ENCODE results near the gene CCDC136. TPM values are rescaled to one million over a fixed set of nuclear protein-coding genes. Genes with fewer than 3 reads are reported as not detected.

The CCDC136 gene
- total RNA-seq, 1 donor from 2014 or later: 6.3 TPM

- DNase-seq (ENCODE audit: missing footprints) (no peak), ATAC-seq (no peak)
- intact Hi-C loops (cut with DNase I): no loop called here
Observed at GRCh38 chr7:128796327-128796726, 4.6 kb downstream of the CCDC136 start.

GRCh38 chr7:128799451-128799850 lies 7.7 kb downstream of the CCDC136 start:
- no peak for ATAC-seq
- no peak for DNase-seq (ENCODE audit: missing footprints)
- intact Hi-C loops (cut with DNase I): no loop called here

GRCh38 chr7:128800567-128800966 lies 8.8 kb downstream of the CCDC136 start:
- no peak for DNase-seq (ENCODE audit: missing footprints)

GRCh38 chr7:128801003-128801402 lies 9.2 kb downstream of the CCDC136 start:
- DNase-seq (ENCODE audit: missing footprints): no peak
- ATAC-seq: no peak
- intact Hi-C loops (cut with DNase I): no loop called here

More at GRCh38 chr7:128800567-128800966, 8.8 kb downstream of the CCDC136 start:
- intact Hi-C loops (cut with DNase I): no loop called here
- ATAC-seq: no peak

DNA sequence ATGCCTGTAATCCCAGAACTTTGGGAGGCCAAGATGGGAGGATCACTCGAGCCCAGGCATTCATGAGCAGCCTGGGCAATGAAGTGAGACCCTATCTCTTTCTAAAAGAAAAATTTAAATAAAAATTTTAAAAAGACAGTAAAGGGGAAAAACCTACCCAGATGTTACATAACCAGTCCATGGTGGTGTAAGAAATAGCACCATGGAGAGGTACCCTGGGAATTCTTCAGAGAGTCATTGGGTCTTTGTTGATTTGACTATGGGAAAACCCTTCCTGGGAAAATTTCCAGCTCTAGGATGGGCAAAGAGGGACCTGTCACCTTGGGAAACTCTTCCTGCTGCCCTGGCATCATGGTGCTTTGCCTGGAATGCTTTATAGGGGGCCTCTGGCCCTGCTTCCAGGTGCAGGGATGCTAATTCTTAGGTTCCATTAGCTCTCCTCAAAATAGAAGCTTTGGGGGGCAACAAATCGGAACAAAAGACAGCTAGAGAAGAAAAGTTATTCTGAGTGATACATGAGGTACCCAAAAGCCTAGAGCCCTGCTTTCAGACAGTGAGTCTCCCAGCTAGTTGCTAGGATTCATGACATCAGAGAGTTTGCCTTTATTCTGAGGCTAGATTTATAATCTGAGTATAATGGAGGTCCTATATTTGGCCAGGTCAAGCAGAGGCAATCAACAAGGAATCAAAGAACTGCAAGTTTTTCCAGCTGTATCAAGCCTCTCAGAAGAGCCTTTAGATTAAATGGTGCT lies 10.1 kb downstream of the CCDC136 start:
- no peak for ATAC-seq
- intact Hi-C loops (cut with DNase I): no loop called here
- DNase-seq (ENCODE audit: missing footprints): no peak

GRCh38 chr7:128804484-128804883 lies 12.7 kb downstream of the CCDC136 start:
- no peak for DNase-seq (ENCODE audit: missing footprints)
- intact Hi-C loops (cut with DNase I): no loop called here

GRCh38 chr7:128805225-128805624 lies 13.5 kb downstream of the CCDC136 start:
- DNase-seq (ENCODE audit: missing footprints) (no peak), ATAC-seq (no peak)
- intact Hi-C loops (cut with DNase I): no loop called here

More at GRCh38 chr7:128804484-128804883, 12.7 kb downstream of the CCDC136 start:
- no peak for ATAC-seq

DNA sequence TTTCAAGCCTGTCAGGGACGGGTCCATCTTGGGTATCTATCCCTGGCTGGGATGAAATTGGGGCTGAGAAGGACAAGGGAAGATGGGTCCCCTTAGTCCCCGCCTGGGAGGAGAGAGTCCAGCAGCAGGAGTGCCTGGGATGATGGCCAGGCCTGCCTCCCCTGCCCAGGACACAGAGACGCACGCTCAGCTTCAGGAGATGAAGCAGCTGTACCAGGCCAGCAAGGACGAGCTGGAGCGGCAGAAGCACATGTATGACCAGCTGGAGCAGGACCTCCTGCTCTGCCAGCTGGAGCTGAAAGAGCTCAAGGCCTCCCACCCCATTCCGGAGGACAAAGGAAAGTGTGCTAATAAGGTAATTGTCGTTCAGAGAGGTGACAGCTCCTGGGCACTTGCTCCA lies 15.4 kb downstream of the CCDC136 start:
- ATAC-seq: no peak
- intact Hi-C loops (cut with DNase I): no loop called here
- no peak for DNase-seq (ENCODE audit: missing footprints)

DNA sequence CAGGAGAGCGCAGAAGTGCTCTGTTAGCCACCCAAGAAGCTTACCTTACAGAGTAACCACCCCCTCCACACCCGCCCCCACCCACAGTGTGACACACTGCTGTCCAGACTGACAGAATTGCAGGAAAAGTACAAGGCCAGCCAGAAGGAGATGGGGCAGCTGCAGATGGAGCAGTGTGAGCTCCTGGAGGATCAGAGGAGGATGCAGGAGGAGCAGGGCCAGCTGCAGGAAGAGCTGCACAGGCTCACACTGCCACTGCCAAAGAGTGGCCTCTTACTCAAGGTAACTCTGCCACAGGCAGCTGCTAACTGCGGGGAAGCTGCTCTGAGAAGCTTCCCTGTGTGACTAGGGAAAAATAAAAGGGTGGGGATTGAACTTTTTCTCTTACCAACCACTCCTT lies 17.6 kb downstream of the CCDC136 start:
- intact Hi-C loops (cut with DNase I): no loop called here
- DNase-seq (ENCODE audit: missing footprints) (no peak), ATAC-seq (no peak)

- no peak for ATAC-seq
- intact Hi-C loops (cut with DNase I): no loop called here
- DNase-seq (ENCODE audit: missing footprints): no peak
Observed at GRCh38 chr7:128810473-128810872, 18.7 kb downstream of the CCDC136 start.

GRCh38 chr7:128810997-128811396 lies 19.2 kb downstream of the CCDC136 start:
- intact Hi-C loops (cut with DNase I): no loop called here
- DNase-seq (ENCODE audit: missing footprints) (no peak), ATAC-seq (no peak)

DNA sequence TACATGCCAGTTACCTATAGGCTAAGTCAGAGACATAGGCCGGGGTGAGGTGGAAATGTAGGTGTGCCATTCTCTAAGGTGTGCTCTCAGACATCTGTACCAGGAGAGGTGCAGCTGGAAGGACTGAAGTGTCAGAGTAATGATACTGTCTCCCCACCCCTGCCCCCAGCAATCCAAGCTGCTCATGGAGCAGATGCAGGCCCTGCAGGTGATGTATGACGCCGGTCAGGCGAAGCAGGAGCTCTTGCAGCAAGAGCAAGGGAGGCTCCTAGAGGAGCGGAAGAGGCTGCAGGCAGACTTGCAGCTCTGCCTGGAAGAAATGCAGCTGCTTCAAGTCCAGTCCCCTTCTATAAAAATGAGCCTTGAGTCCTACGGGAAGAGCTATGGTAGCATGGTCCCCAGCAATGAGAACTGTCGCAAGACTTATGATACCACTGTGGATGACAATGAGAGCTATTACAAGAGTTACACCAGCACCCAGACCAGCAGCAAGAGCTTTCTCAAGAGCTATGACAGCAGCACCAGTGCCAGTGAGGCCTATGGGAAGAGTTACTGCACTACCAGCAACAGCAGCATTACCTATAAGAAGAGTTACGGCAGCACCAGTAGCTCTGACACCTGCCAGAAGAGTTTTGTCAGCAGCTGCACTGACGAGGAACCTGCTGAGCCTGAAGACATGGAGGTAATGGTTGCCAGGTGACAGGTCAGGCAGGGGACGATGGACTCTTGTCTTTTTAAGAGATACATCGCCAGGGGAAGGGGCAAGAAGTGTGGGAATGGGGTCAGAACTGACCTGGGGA lies 20.1 kb downstream of the CCDC136 start:
- DNase-seq (ENCODE audit: missing footprints) (no peak), ATAC-seq (no peak)
- intact Hi-C loops (cut with DNase I): loop anchor here (1.0 kb wide), 1 partner anchor 30 kb away; no protein-coding TSS in a partner anchor

- ATAC-seq (peak; percentile 83), DNase-seq (ENCODE audit: missing footprints) (peak; percentile 81)
- intact Hi-C loops (cut with DNase I): loop anchor here (1.0 kb wide), 1 partner anchor 30 kb away; no protein-coding TSS in a partner anchor
Observed at GRCh38 chr7:128812514-128813168, 20.9 kb downstream of the CCDC136 start.

DNA sequence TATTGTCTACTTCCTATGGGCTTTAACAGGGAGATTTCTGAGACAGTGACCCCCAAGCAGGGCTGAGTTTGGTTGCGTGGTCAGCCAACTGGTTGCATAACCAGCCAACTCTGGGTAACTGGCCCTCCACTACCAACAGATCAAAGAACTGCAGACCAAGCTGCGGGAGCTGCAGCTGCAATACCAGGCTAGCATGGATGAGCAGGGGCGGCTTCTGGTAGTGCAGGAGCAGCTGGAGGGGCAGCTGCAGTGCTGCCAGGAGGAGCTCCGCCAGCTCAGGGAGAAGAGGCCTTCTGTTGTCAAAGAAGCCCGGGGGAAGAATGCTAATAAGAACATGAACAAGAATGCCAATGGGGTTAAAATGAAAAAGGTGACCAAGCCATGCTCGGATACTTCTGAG lies 22.7 kb downstream of the CCDC136 start:
- ATAC-seq (no peak), DNase-seq (ENCODE audit: missing footprints) (no peak)
- intact Hi-C loops (cut with DNase I): no loop called here

GRCh38 chr7:128815289-128815942 lies 23.6 kb downstream of the CCDC136 start:
- DNase-seq (ENCODE audit: missing footprints) (no peak), ATAC-seq (no peak)
- intact Hi-C loops (cut with DNase I): no loop called here

DNA sequence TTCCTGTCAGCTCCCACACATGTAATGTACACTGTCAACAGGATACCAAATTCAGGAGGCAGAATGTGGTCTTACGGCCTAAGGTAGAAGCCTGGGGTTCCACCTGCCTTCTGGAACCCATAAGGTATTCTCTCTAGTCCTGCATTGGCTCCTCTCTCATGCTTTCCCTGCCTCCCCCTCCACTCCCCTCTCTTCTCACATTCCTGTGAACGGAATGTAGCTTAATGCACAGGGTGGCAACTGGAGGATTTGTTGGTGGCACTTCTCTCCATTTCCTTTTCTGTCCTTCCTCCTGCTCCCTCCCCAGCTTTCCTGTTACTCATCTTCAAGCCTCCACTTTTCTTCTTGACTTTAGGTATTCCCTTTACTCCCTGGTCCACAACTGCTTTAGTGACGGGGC lies 26.9 kb downstream of the CCDC136 start:
- no peak for DNase-seq (ENCODE audit: missing footprints)
- intact Hi-C loops (cut with DNase I): no loop called here
- ATAC-seq: no peak

GRCh38 chr7:128821724-128822123 lies 30.0 kb downstream of the CCDC136 start:
- no peak for ATAC-seq
- no peak for DNase-seq (ENCODE audit: missing footprints)
- intact Hi-C loops (cut with DNase I): no loop called here

- no peak for ATAC-seq
- intact Hi-C loops (cut with DNase I): no loop called here
- peak; percentile 37 for DNase-seq (ENCODE audit: missing footprints)
Observed at GRCh38 chr7:128826512-128826911, 34.7 kb downstream of the CCDC136 start.

- no peak for DNase-seq (ENCODE audit: missing footprints)
- ATAC-seq: no peak
- intact Hi-C loops (cut with DNase I): no loop called here
Observed at GRCh38 chr7:128826916-128827247, 35.1 kb downstream of the CCDC136 start.
